WTC11 (cell line): Measurements from ENCODE around the gene FOXA1. TPM values are rescaled to one million over a fixed set of nuclear protein-coding genes. Genes with fewer than 3 reads are reported as not detected.
A peak's percentile ranks its signal among the peaks of the same experiment; 100 is the strongest.

Experiments
- ATAC-seq: fragments of 200-7000 bp; cut with Tn5 transposase; 2 replicates; pipeline ENCODE4 v1.10.0; 2021; ENCODE audit warnings: mild to moderate bottlenecking, moderate library complexity
- CTCF ChIA-PET: fragments of 300-600 bp; sonication (Branson Sonifier 250); formaldehyde crosslinking; loops from one replicate; lab custom pipeline; 2021; ENCODE audit warnings: antibody characterized with exemption; lab: Charles Lee
- POLR2A ChIA-PET: fragments of 350-600 bp; sonication (Branson Sonifier 250); formaldehyde crosslinking; loops from one replicate; lab custom pipeline; 2021; ENCODE audit warnings: antibody characterized with exemption; lab: Charles Lee
- DNase-seq: peaks from one replicate; pipeline ENCODE4 v3.0.0; 2021; ENCODE audit warnings: low spot score
- H3K27ac Mint-ChIP-seq: 2 replicates; pipeline ENCODE4 v1.8.0; 2021; ENCODE audit warnings: mixed read lengths
- H3K27me3 Mint-ChIP-seq: 2 replicates; pipeline ENCODE4 v1.8.0; 2021; ENCODE audit warnings: low read depth, mild to moderate bottlenecking, moderate library complexity, mixed read lengths
- H3K36me3 Mint-ChIP-seq: 2 replicates; pipeline ENCODE4 v1.8.0; 2021; ENCODE audit warnings: mixed read lengths
- H3K4me1 Mint-ChIP-seq: 2 replicates; pipeline ENCODE4 v1.8.0; 2022; ENCODE audit warnings: mixed read lengths
- H3K4me3 Mint-ChIP-seq: 2 replicates; pipeline ENCODE4 v1.8.0; 2021; ENCODE audit warnings: mild to moderate bottlenecking, moderate library complexity, mixed read lengths
- H3K9me3 Mint-ChIP-seq: 2 replicates; pipeline ENCODE4 v1.8.0; 2021; ENCODE audit warnings: mixed read lengths
- ARID4B ChIP-seq: sonication (generic); formaldehyde crosslinking; IDR thresholded peaks from 2 replicates; pipeline ENCODE4 v1.8.0; 2023; ENCODE audit warnings: missing genetic modification reagents, mild to moderate bottlenecking, borderline replicate concordance
- CTCF ChIP-seq: fragments of 200-600 bp; IDR thresholded peaks from 2 replicates; pipeline ENCODE4 v1.8.0; 2022; ENCODE audit warnings: antibody characterized with exemption
- ERG ChIP-seq: fragments of 250-450 bp; sonication (Bioruptor Pico); IDR thresholded peaks from 2 replicates; pipeline ENCODE4 v1.8.0; 2021; ENCODE audit warnings: mild to moderate bottlenecking
- ESRRA ChIP-seq: sonication (generic); formaldehyde crosslinking; IDR thresholded peaks from 2 replicates; pipeline ENCODE4 v1.8.1; 2022; ENCODE audit warnings: mild to moderate bottlenecking, missing genetic modification reagents, borderline replicate concordance
- GRHL2 ChIP-seq: fragments of 250-450 bp; sonication (Bioruptor Pico); IDR thresholded peaks from 2 replicates; pipeline ENCODE4 v1.8.0; 2022; ENCODE audit warnings: mild to moderate bottlenecking, moderate library complexity; ENCODE audit not compliant: insufficient replicate concordance, severe bottlenecking
- HMGXB4 ChIP-seq: sonication (generic); formaldehyde crosslinking; IDR thresholded peaks from 2 replicates; pipeline ENCODE4 v1.8.1; 2023; ENCODE audit warnings: mild to moderate bottlenecking, moderate library complexity, missing genetic modification reagents
- MXD4 ChIP-seq: fragments of 250-450 bp; sonication (Bioruptor Pico); IDR thresholded peaks from 2 replicates; pipeline ENCODE4 v1.8.0; 2021; ENCODE audit warnings: mild to moderate bottlenecking, moderate library complexity, borderline replicate concordance
- PREB ChIP-seq: sonication (generic); formaldehyde crosslinking; IDR thresholded peaks from 2 replicates; pipeline ENCODE4 v1.8.1; 2022; ENCODE audit warnings: mild to moderate bottlenecking, missing genetic modification reagents, moderate library complexity, borderline replicate concordance
- RORB ChIP-seq: fragments of 250-450 bp; sonication (Bioruptor Pico); IDR thresholded peaks from 2 replicates; pipeline ENCODE4 v1.9.0; 2021; ENCODE audit warnings: mild to moderate bottlenecking
- SOX15 ChIP-seq: fragments of 250-450 bp; sonication (Bioruptor Pico); IDR thresholded peaks from 2 replicates; pipeline ENCODE4 v1.9.0; 2021; ENCODE audit warnings: mild to moderate bottlenecking
- SP1 ChIP-seq: sonication (generic); formaldehyde crosslinking; conservative IDR thresholded peaks from 2 replicates; pipeline ENCODE4 v1.8.1; 2022; ENCODE audit warnings: missing genetic modification reagents
- TEAD4 ChIP-seq: sonication (generic); formaldehyde crosslinking; IDR thresholded peaks from 2 replicates; pipeline ENCODE4 v1.8.0; 2022; ENCODE audit warnings: mild to moderate bottlenecking, missing genetic modification reagents
- ZBTB43 ChIP-seq: sonication (generic); formaldehyde crosslinking; IDR thresholded peaks from 2 replicates; pipeline ENCODE4 v1.8.1; 2023; ENCODE audit warnings: mild to moderate bottlenecking, missing genetic modification reagents
- ZNF138 ChIP-seq: sonication (generic); formaldehyde crosslinking; conservative IDR thresholded peaks from 2 replicates; pipeline ENCODE4 v1.8.1; 2022; ENCODE audit warnings: mild to moderate bottlenecking, moderate library complexity, missing genetic modification reagents
- ZNF317 ChIP-seq: sonication (generic); formaldehyde crosslinking; IDR thresholded peaks from 2 replicates; pipeline ENCODE4 v1.8.1; 2023; ENCODE audit warnings: low read depth, mild to moderate bottlenecking, moderate library complexity, missing genetic modification reagents, borderline replicate concordance
- ZNF396 ChIP-seq: fragments of 250-450 bp; sonication (Bioruptor Pico); IDR thresholded peaks from 2 replicates; pipeline ENCODE4 v1.8.0; 2021; ENCODE audit warnings: mild to moderate bottlenecking, moderate library complexity, borderline replicate concordance
- ZNF423 ChIP-seq: fragments of 250-450 bp; sonication (Bioruptor Pico); IDR thresholded peaks from 2 replicates; pipeline ENCODE4 v2.1.2; 2022; ENCODE audit warnings: mild to moderate bottlenecking, moderate library complexity
- total RNA-seq: library from RNA; stranded (reverse); gene quantifications from 3 replicates; pipeline ENCODE4 v1.2.3, GENCODE V29; 2021

The FOXA1 gene
- total RNA-seq, 1 experiment from 2014 or later = 0.28 TPM

GRCh38 chr14:37587131-37587803, 7.8 kb downstream of the FOXA1 start (continued):
- no peak for TF ChIP-seq ZBTB43

GRCh38 chr14:37586797-37587130, 8.3 kb downstream of the FOXA1 start:
- peaks cover 99% of the 10 kb centered on the region for H3K27me3 Mint-ChIP-seq
- peak overlapping the region; percentile 72; the same call in 1 of the 2 replicates for H3K4me3 Mint-ChIP-seq
- no peak overlapping the region for H3K27ac Mint-ChIP-seq
- ATAC-seq (no peak), DNase-seq (no peak)
- no peaks in the 10 kb centered on the region for H3K36me3 Mint-ChIP-seq
- POLR2A ChIA-PET = no interaction called here
- no peaks in the 10 kb centered on the region for H3K9me3 Mint-ChIP-seq
- CTCF ChIA-PET = no interaction called here
- peaks cover 53% of the 10 kb centered on the region for H3K4me1 Mint-ChIP-seq
- TF ChIP-seq RORB (CRISPR knock-in tag) = no peak
- no peak for TF ChIP-seq PREB (CRISPR knock-in tag)
- no peak for TF ChIP-seq SOX15 (CRISPR knock-in tag)
- TF ChIP-seq ARID4B (CRISPR knock-in tag) = no peak
- no peak for TF ChIP-seq ERG (CRISPR knock-in tag)
- TF ChIP-seq ZNF423 (CRISPR knock-in tag) = no peak
- no peak for TF ChIP-seq ZNF396
- TF ChIP-seq TEAD4 (CRISPR knock-in tag) = no peak
- TF ChIP-seq ZNF317 = no peak
- no peak for TF ChIP-seq GRHL2
- TF ChIP-seq SP1 (CRISPR knock-in tag) = no peak
- no peak for TF ChIP-seq ESRRA (CRISPR knock-in tag)
- TF ChIP-seq ZNF138 (CRISPR knock-in tag) = no peak
- TF ChIP-seq HMGXB4 (CRISPR knock-in tag) = no peak
- no peak for TF ChIP-seq MXD4 (CRISPR knock-in tag)
- TF ChIP-seq CTCF = no peak
